Peyer's patch (tissue), 4 donors: ENCODE measurements around the gene ARFGAP3. TPM values are rescaled to one million over a fixed set of nuclear protein-coding genes. Genes with fewer than 3 reads are reported as not detected.
"Not testable (repeated sequence)": the region's sequence is repeated elsewhere in the genome, so short reads cannot be mapped to it uniquely, and the experiment has no call there.

Experiments used
- DNase-seq, 3 donors: peaks; one replicate each; pipeline ENCODE4 v3.0.0-alpha.2; 2017 to 2019
- H3K27ac ChIP-seq, 4 donors: fragments of 200-600 bp; sonication (generic); one replicate each; pipeline ENCODE4 v1.5.1; 2016 to 2019
- H3K27me3 ChIP-seq, 2 donors: fragments of 200-600 bp; sonication (generic); one replicate each; pipeline ENCODE4 v1.5.1; 2019
- H3K36me3 ChIP-seq, 3 donors: fragments of 200-600 bp; sonication (generic); one replicate each; pipeline ENCODE4 v1.5.1; 2016 to 2019
- H3K4me1 ChIP-seq, 4 donors: fragments of 200-600 bp; sonication (generic); one replicate each; pipeline ENCODE4 v1.5.1; 2016 to 2019
- H3K4me3 ChIP-seq, 4 donors: fragments of 200-600 bp; sonication (generic); 1 replicate in 3 of 4; 2 replicates in 1 of 4; pipeline ENCODE4 v1.5.1; 2016 to 2019; ENCODE audit warnings: mild to moderate bottlenecking in 1 of 4
- H3K9me3 ChIP-seq, 4 donors: fragments of 200-600 bp; sonication (generic); one replicate each; pipeline ENCODE4 v1.5.1; 2016 to 2019; ENCODE audit warnings: mild to moderate bottlenecking in 1 of 4
- POLR2A ChIP-seq, 2 donors: fragments of 450-650 bp; IDR thresholded peaks; one replicate each; pipeline ENCODE4 v1.5.1; 2017; ENCODE audit warnings: antibody characterized with exemption in 2 of 2, mild to moderate bottlenecking in 2 of 2, moderate library complexity in 2 of 2
- total RNA-seq, 4 donors: library from RNA; depleted of rRNA; stranded (reverse); fragments of >200 nt; gene quantifications; one replicate each; pipeline ENCODE4 v1.1.0, GENCODE V29; 2016
- TF ChIP-seq, protein P1 (sequence below), 6 experiments: fragments of 450-650 bp in 4 of 6; fragments of 200-600 bp in 2 of 6; sonication (generic) in 1 of 6; IDR thresholded peaks; one replicate each; pipeline ENCODE4 v1.5.1; 2017 to 2019; ENCODE audit warnings: antibody characterized with exemption in 6 of 6, mild to moderate bottlenecking in 3 of 6, moderate library complexity in 1 of 6

The ARFGAP3 gene
- total RNA-seq, 4 donors from 2014 or later = 31.4 to 87.0 (median 57.8) TPM

DNA sequence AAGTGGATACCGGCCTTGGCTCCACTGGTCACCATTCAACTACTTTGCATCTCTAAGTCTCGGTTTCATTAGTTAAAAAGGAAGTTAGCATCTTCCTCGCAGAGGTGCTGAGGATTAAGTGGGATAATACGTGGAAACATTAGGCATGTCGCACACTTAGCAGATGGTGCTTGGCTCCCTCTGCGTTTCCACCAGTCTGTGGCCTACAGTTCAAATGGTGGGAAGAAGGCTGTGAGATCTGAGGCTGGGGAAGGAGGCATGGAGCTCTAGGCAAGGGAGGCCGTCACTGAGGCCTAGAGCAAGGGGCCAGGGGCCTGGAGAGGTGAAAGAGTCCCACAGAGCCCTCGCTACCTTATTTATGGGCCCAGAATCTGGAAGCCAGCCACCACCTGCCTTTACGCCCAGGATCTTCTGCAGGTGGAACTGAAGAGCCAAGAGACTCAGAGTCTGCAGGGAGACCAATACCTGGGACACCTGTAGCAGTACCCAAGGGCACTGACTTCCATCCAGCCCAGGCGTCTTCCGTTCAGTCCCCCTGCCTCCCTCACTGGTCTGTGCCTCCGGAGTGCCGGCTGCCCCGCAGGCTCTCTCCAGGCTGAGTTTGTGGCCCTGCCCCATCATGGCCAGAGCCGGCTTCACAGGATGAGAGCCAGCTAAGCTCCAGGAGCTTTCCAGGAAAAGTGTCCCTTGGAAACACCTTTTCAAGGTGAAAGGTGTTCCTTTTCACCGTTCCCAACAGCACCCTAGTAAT, 70.3 kb downstream of the ARFGAP3 start:
- DNase-seq = no peak
- H3K9me3 ChIP-seq = no peaks in the 10 kb centered on the region
- H3K4me1 ChIP-seq = no peaks in the 10 kb centered on the region
- no peaks in the 10 kb centered on the region for H3K27me3 ChIP-seq
- H3K4me3 ChIP-seq = no peak overlapping the region
- no peak overlapping the region for H3K27ac ChIP-seq
- TF ChIP-seq POLR2A (IDR thresholded peaks at IDR 0.05) = no peak
- TF ChIP-seq, protein P1, sequence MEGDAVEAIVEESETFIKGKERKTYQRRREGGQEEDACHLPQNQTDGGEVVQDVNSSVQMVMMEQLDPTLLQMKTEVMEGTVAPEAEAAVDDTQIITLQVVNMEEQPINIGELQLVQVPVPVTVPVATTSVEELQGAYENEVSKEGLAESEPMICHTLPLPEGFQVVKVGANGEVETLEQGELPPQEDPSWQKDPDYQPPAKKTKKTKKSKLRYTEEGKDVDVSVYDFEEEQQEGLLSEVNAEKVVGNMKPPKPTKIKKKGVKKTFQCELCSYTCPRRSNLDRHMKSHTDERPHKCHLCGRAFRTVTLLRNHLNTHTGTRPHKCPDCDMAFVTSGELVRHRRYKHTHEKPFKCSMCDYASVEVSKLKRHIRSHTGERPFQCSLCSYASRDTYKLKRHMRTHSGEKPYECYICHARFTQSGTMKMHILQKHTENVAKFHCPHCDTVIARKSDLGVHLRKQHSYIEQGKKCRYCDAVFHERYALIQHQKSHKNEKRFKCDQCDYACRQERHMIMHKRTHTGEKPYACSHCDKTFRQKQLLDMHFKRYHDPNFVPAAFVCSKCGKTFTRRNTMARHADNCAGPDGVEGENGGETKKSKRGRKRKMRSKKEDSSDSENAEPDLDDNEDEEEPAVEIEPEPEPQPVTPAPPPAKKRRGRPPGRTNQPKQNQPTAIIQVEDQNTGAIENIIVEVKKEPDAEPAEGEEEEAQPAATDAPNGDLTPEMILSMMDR (IDR thresholded peaks at IDR 0.05) = no peak
- no peaks in the 10 kb centered on the region for H3K36me3 ChIP-seq

DNA sequence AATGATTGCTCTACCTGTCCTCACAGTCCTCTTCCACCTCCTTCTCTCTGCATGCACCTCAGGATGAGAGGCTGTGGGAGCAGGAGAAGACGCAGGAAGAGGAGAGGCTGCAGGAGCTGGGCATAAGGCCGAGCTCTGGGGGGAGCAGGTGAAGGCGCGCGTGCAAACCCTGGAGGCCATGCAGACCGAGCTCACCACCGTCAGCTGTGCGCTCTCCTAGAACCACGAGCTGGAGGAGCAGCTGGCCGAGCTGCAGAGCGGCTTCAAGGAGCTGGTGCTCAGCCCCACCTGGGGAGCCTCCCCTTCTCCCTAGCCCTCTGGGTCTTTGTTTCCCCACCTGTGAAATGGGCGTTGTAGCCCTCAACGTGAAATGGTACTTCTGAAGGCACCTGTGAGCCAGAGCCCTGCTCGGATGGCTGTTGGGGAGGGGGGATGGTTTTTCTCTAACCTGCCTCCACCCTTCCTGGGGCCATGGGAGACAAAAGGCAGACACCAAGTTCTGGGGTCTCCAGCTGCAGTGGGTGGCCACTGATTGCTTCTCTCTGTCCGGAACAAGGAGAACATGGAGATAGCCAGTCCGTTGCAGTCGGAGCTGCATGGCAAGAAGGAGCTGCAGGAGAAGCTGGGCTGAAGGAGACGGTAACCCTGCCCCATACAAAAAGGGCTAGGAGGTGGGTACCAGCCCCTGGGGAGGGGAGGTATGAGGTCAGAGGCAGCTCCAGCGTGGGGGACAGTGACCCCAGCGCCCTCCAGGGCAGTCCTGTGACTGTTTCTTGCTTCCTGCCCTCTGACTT, 71.2 kb downstream of the ARFGAP3 start:
- Histone ChIP-seq H3K4me1 (no peaks in the 10 kb centered on the region), H3K27ac (no peak overlapping the region), H3K36me3 (no peaks in the 10 kb centered on the region), H3K27me3 (no peaks in the 10 kb centered on the region), H3K4me3 (no peak overlapping the region), H3K9me3 (no peaks in the 10 kb centered on the region)
- TF ChIP-seq POLR2A (IDR thresholded peaks at IDR 0.05) = no peak
- TF ChIP-seq, protein P1 (IDR thresholded peaks at IDR 0.05) = no peak
- no peak for DNase-seq

DNA sequence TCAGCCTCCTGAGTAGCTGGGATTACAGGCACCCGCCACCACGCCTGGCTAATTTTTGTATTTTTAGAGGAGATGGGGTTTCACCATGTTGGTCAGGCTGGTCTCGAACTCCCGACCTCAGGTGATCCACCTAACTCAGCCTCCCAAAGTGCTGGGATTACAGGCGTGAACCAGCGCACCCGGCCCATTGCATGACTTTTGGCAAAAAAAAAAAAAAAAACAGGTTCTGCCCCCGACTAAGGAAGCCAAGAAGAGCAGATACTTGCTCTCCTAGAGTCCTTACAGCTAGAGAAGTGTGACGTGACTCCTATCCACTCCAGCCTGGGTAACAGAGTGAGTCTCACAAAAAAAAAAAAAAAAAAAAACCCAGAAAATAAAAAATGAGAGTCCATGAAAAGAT, 74.8 kb downstream of the ARFGAP3 start:
- not testable (repeated sequence) for DNase-seq, H3K4me1 ChIP-seq, H3K9me3 ChIP-seq, H3K27ac ChIP-seq, H3K4me3 ChIP-seq, H3K36me3 ChIP-seq, H3K27me3 ChIP-seq

DNA sequence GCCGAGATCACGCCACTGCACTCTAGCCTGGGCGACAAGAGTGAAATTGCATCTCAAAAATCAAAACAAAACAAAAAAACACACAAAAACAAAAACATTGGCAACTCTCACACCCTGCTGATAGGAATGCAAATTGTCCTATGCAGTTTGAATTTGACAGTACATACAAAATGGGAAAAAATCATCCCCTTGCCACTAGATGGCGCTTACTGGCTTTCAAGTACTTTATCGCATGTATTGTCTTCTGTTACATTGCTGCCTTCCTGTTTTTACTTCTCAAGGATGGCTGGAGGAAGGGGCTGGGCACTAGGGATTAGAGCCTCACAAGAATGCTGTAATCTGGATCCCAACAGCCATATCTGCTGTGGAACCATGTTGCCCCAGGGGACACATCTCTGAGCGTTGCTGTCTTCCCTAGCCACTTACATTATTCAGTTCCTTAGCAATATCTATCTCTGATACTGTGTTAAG, 77.0 kb downstream of the ARFGAP3 start:
- no peak for TF ChIP-seq POLR2A (IDR thresholded peaks at IDR 0.05)
- TF ChIP-seq, protein P1 (IDR thresholded peaks at IDR 0.05) = peak; percentile 67 to 96 (median 94)
- H3K4me1 ChIP-seq = no peaks in the 10 kb centered on the region
- no peak overlapping the region for H3K27ac ChIP-seq
- H3K9me3 ChIP-seq = no peaks in the 10 kb centered on the region
- H3K27me3 ChIP-seq = no peaks in the 10 kb centered on the region
- no peaks in the 10 kb centered on the region for H3K36me3 ChIP-seq
- peak in 2 of 3 donors; percentile 66 to 78 for DNase-seq
- no peak overlapping the region for H3K4me3 ChIP-seq

DNA sequence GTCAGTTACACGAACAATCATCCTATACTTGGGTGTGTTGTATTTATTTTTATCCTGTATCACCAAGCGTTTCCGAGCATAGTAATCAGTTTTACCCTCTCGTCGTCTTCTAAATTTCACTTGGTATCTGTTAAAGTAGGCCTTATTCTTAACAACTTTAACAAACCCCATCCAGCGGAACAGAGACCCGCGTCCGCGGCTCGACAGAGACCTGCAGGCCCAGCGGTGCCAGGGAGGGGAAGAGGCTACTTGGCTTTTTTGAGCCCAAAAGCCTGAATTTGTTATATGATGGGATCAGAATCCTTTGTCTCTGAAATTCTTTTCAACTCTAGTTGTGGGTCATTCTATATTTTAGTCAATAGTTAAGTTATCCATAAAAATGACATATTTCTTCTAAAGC, 79.9 kb downstream of the ARFGAP3 start:
- H3K36me3 ChIP-seq = no peaks in the 10 kb centered on the region
- no peak for DNase-seq
- no peak overlapping the region for H3K27ac ChIP-seq
- H3K9me3 ChIP-seq = no peaks in the 10 kb centered on the region
- peaks cover 0 to 6% (median 0%) of the 10 kb centered on the region in 4 donors for H3K4me1 ChIP-seq
- TF ChIP-seq, protein P1 (IDR thresholded peaks at IDR 0.05) = no peak
- H3K27me3 ChIP-seq = no peaks in the 10 kb centered on the region
- H3K4me3 ChIP-seq = no peak overlapping the region

DNA sequence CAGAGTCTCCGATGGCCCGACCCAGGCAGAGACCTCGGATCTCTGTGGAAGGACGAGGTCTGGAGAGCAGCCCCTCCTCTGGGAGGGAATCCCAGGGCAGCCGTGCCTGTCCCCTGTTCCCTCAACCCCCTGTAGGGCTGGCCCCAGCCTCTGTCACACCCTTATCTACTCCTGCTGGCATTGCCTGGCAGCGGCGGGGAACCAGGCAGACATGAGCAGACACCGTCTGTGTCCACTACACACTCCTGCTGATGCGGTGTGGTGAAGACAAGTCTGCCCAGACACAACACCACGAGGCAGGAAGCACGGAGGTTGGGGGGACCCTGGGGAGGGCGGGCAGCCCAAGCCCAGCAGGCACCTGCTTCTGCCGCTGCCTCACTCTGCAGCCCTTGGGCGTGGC, 83.9 kb downstream of the ARFGAP3 start:
- H3K36me3 ChIP-seq = no peaks in the 10 kb centered on the region
- H3K9me3 ChIP-seq = no peaks in the 10 kb centered on the region
- H3K27me3 ChIP-seq = no peaks in the 10 kb centered on the region
- H3K4me1 ChIP-seq = peaks cover 0 to 18% (median 14%) of the 10 kb centered on the region in 4 donors
- TF ChIP-seq, protein P1 (IDR thresholded peaks at IDR 0.05) = no peak
- no peak for TF ChIP-seq POLR2A (IDR thresholded peaks at IDR 0.05)
- peak in 2 of 3 donors; percentile 71 to 73 for DNase-seq
- H3K27ac ChIP-seq = peak overlapping the region in 1 of 4 donors; percentile 63
- no peak overlapping the region for H3K4me3 ChIP-seq
